ENCODE results near the gene NHLRC4. TPM values are rescaled to one million over a fixed set of nuclear protein-coding genes. Genes with fewer than 3 reads are reported as not detected.

The NHLRC4 gene
- total RNA-seq (2022; extraction: Qiagen RNA extraction; ENCODE audit: low read depth), result 0.12 to 0.23 TPM (median 0.21 TPM) in 5 replicates

GRCh38 chr16:566475-567372, at the start of gene NHLRC4:
NHLRC4 (plus strand) TSS chr16:567005; CDS start chr16:568048, 1,043 bp downstream.

GRCh38 chr16:527015-527903, 39.5 kb upstream of the NHLRC4 start, which contains the start of gene CAPN15:
CAPN15 (plus strand) TSS chr16:527712; CDS start chr16:546839, 19,127 bp downstream.

GRCh38 chr16:560204-560700, 6.6 kb upstream of the NHLRC4 start, which contains the start of gene PRR35:
PRR35 (plus strand) TSS chr16:560394; CDS start chr16:563295, 2,901 bp downstream.

GRCh38 chr16:569445-570254, 2.8 kb downstream of the NHLRC4 start, which contains the start of gene PIGQ:
PIGQ (plus strand) TSS chr16:569968; CDS start chr16:574075, 4,107 bp downstream.

GRCh38 chr16:589658-590187, 22.9 kb downstream of the NHLRC4 start, which contains the start of gene RAB40C:
RAB40C (plus strand) TSS chr16:590066; CDS start chr16:590292, 226 bp downstream.

Other genes starting within 250 kb of the NHLRC4 start
- 27.2 to 35.2 TPM (median 34.5 TPM) in 5 replicates for gene AXIN1, start 214.3 kb upstream of the NHLRC4 start, total RNA-seq (2022; extraction: Qiagen RNA extraction; ENCODE audit: low read depth)
- gene MRPL28, start 196.5 kb upstream of the NHLRC4 start, total RNA-seq (2022; extraction: Qiagen RNA extraction; ENCODE audit: low read depth), result 114 to 137 TPM (median 122 TPM) in 5 replicates
- gene PGAP6, start 185.0 kb upstream of the NHLRC4 start, total RNA-seq (2022; extraction: Qiagen RNA extraction; ENCODE audit: low read depth), result 22.4 to 38.6 TPM (median 36.8 TPM) in 5 replicates
- gene NME4, start 169.8 kb upstream of the NHLRC4 start, total RNA-seq (2022; extraction: Qiagen RNA extraction; ENCODE audit: low read depth), result 265 to 436 TPM (median 422 TPM) in 5 replicates
- 19.3 to 29.5 TPM (median 28.7 TPM) in 5 replicates for gene DECR2, start 165.1 kb upstream of the NHLRC4 start, total RNA-seq (2022; extraction: Qiagen RNA extraction; ENCODE audit: low read depth)
- gene RAB11FIP3, start 141.4 kb upstream of the NHLRC4 start, total RNA-seq (2022; extraction: Qiagen RNA extraction; ENCODE audit: low read depth), result 17.3 to 23.6 TPM (median 20.1 TPM) in 5 replicates
- gene CAPN15, start 39.3 kb upstream of the NHLRC4 start, total RNA-seq (2022; extraction: Qiagen RNA extraction; ENCODE audit: low read depth), result 45.7 to 81.9 TPM (median 75.8 TPM) in 5 replicates
- gene PRR35, start 6.6 kb upstream of the NHLRC4 start, total RNA-seq (2022; extraction: Qiagen RNA extraction; ENCODE audit: low read depth), result 0.08 to 0.20 TPM (median 0.09 TPM) in 3 of 5 replicates, not detected in the others
- 28.6 to 41.6 TPM (median 36.3 TPM) in 5 replicates for gene PIGQ, start 3.0 kb downstream of the NHLRC4 start, total RNA-seq (2022; extraction: Qiagen RNA extraction; ENCODE audit: low read depth)
- gene RAB40C, start 23.1 kb downstream of the NHLRC4 start, total RNA-seq (2022; extraction: Qiagen RNA extraction; ENCODE audit: low read depth), result 13.7 to 19.3 TPM (median 16.9 TPM) in 5 replicates
- 0.13 to 0.23 TPM (median 0.16 TPM) in 4 of 5 replicates, not detected in the other for gene WFIKKN1, start 64.0 kb downstream of the NHLRC4 start, total RNA-seq (2022; extraction: Qiagen RNA extraction; ENCODE audit: low read depth)
- gene METTL26, start 69.3 kb downstream of the NHLRC4 start, total RNA-seq (2022; extraction: Qiagen RNA extraction; ENCODE audit: low read depth), result 70.5 to 143 TPM (median 129 TPM) in 5 replicates
- gene MCRIP2, start 74.8 kb downstream of the NHLRC4 start, total RNA-seq (2022; extraction: Qiagen RNA extraction; ENCODE audit: low read depth), result 18.7 to 43.8 TPM (median 40.3 TPM) in 5 replicates
- 16.8 to 31.5 TPM (median 24.8 TPM) in 5 replicates for gene WDR90, start 82.4 kb downstream of the NHLRC4 start, total RNA-seq (2022; extraction: Qiagen RNA extraction; ENCODE audit: low read depth)
- gene RHOT2, start 101.1 kb downstream of the NHLRC4 start, total RNA-seq (2022; extraction: Qiagen RNA extraction; ENCODE audit: low read depth), result 66.4 to 97.4 TPM (median 83.6 TPM) in 5 replicates
- 1.0 to 1.6 TPM (median 1.5 TPM) in 5 replicates for gene RHBDL1, start 108.7 kb downstream of the NHLRC4 start, total RNA-seq (2022; extraction: Qiagen RNA extraction; ENCODE audit: low read depth)
- gene STUB1, start 113.4 kb downstream of the NHLRC4 start, total RNA-seq (2022; extraction: Qiagen RNA extraction; ENCODE audit: low read depth), result 78.9 to 127 TPM (median 111 TPM) in 5 replicates
- 68.3 to 83.7 TPM (median 79.8 TPM) in 5 replicates for gene JMJD8, start 117.3 kb downstream of the NHLRC4 start, total RNA-seq (2022; extraction: Qiagen RNA extraction; ENCODE audit: low read depth)
- 4.9 to 7.4 TPM (median 6.3 TPM) in 5 replicates for gene WDR24, start 123.4 kb downstream of the NHLRC4 start, total RNA-seq (2022; extraction: Qiagen RNA extraction; ENCODE audit: low read depth)
- 1.8 to 3.2 TPM (median 2.6 TPM) in 5 replicates for gene FBXL16, start 138.8 kb downstream of the NHLRC4 start, total RNA-seq (2022; extraction: Qiagen RNA extraction; ENCODE audit: low read depth)
- 64.1 to 206 TPM (median 188 TPM) in 5 replicates for gene METRN, start 148.1 kb downstream of the NHLRC4 start, total RNA-seq (2022; extraction: Qiagen RNA extraction; ENCODE audit: low read depth)
- gene ANTKMT, start 154.1 kb downstream of the NHLRC4 start, total RNA-seq (2022; extraction: Qiagen RNA extraction; ENCODE audit: low read depth), result 25.8 to 60.1 TPM (median 55.1 TPM) in 5 replicates
- 3.7 to 7.1 TPM (median 5.7 TPM) in 5 replicates for gene CCDC78, start 159.4 kb downstream of the NHLRC4 start, total RNA-seq (2022; extraction: Qiagen RNA extraction; ENCODE audit: low read depth)
- gene HAGHL, start 160.1 kb downstream of the NHLRC4 start, total RNA-seq (2022; extraction: Qiagen RNA extraction; ENCODE audit: low read depth), result 13.4 to 18.6 TPM (median 16.8 TPM) in 5 replicates
- gene CIAO3, start 174.0 kb downstream of the NHLRC4 start, total RNA-seq (2022; extraction: Qiagen RNA extraction; ENCODE audit: low read depth), result 16.7 to 26.8 TPM (median 22.7 TPM) in 5 replicates
- gene MSLN, start 193.7 kb downstream of the NHLRC4 start, total RNA-seq (2022; extraction: Qiagen RNA extraction; ENCODE audit: low read depth), result 1.4 to 3.1 TPM (median 2.8 TPM) in 5 replicates
- gene RPUSD1, start 221.4 kb downstream of the NHLRC4 start, total RNA-seq (2022; extraction: Qiagen RNA extraction; ENCODE audit: low read depth), result 31.5 to 55.5 TPM (median 49.7 TPM) in 5 replicates
- 15.2 to 30.0 TPM (median 23.2 TPM) in 5 replicates for gene CHTF18, start 221.6 kb downstream of the NHLRC4 start, total RNA-seq (2022; extraction: Qiagen RNA extraction; ENCODE audit: low read depth)
- not detected in 5 replicates for gene GNG13, start 233.7 kb downstream of the NHLRC4 start, total RNA-seq (2022; extraction: Qiagen RNA extraction; ENCODE audit: low read depth)

Measured in A549 treated with CpdA at 1 μM for 4 hours (cell line).